BJ (cell line): ENCODE results near the gene DEPDC1B. TPM values are rescaled to one million over a fixed set of nuclear protein-coding genes. Genes with fewer than 3 reads are reported as not detected.
"Not testable (repeated sequence)": the region's sequence is repeated elsewhere in the genome, so short reads cannot be mapped to it uniquely, and the experiment has no call there.

Experiments used
- CTCF ChIA-PET: fragments of 350-600 bp; formaldehyde crosslinking; extraction: SDS; loops from one replicate; lab custom pipeline; 2021; ENCODE audit warnings: antibody characterized with exemption, inconsistent platforms; lab: Yijun Ruan, JAX
- POLR2A ChIA-PET: fragments of 300-600 bp; sonication (Branson Sonifier 250); formaldehyde crosslinking; extraction: SDS; loops from one replicate; lab custom pipeline; 2021; ENCODE audit warnings: antibody characterized with exemption; lab: Charles Lee
- DNase-seq: peaks from one replicate; pipeline ENCODE4 v3.0.0-alpha.2; 2011; ENCODE audit warnings: low read depth
- H3K27me3 ChIP-seq: 2 replicates; pipeline ENCODE4 v1.6.0; 2011; ENCODE audit warnings: low read length; ENCODE audit not compliant: control insufficient read depth, insufficient read depth
- H3K36me3 ChIP-seq: 2 replicates; pipeline ENCODE4 v1.5.1; 2011; ENCODE audit warnings: low read length; ENCODE audit not compliant: control insufficient read depth, insufficient read depth
- H3K4me3 ChIP-seq: 2 replicates; pipeline ENCODE4 v1.5.1; 2011; ENCODE audit warnings: low read depth, mild to moderate bottlenecking, control low read depth, low read length
- polyA plus RNA-seq: library from polyadenylated mRNA; depleted of rRNA; stranded (reverse); fragments of >200 nt; gene quantifications from 2 replicates; pipeline ENCODE4 v1.2.3, GENCODE V29; 2011
- TF ChIP-seq, protein P1 (sequence below): IDR thresholded peaks from 2 replicates; pipeline ENCODE4 v1.5.1; 2011; ENCODE audit warnings: low read depth, mild to moderate bottlenecking, control low read depth, inconsistent platforms, low read length, moderate library complexity; ENCODE audit not compliant: insufficient read depth

The DEPDC1B gene
- polyA plus RNA-seq, 1 experiment: 6.5 TPM

DNA sequence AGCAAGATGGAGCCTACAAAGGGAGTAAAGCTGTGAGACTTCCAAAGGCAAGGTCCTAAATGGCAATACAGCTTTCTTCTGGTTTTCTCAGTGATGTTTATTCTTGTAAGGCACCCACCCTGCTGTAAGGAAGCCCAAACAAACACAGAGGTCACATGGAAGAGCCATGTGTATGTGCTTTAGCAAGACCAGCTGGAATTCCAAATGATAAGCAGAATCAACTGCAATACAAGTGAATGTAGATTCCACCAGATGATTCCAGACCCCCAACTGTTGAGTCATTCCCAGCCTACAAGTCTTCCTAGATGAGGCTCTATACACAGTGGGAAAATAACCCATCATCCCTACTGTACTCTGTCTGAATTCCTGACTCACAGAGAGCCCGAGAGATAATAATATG, 122.8 kb downstream of the DEPDC1B start:
- DNase-seq: no peak
- no peaks in the 10 kb centered on the region for H3K27me3 ChIP-seq
- no peaks in the 10 kb centered on the region for H3K36me3 ChIP-seq
- CTCF ChIA-PET: no interaction called here
- POLR2A ChIA-PET: no interaction called here
- H3K4me3 ChIP-seq: no peak overlapping the region
- TF ChIP-seq, protein P1, sequence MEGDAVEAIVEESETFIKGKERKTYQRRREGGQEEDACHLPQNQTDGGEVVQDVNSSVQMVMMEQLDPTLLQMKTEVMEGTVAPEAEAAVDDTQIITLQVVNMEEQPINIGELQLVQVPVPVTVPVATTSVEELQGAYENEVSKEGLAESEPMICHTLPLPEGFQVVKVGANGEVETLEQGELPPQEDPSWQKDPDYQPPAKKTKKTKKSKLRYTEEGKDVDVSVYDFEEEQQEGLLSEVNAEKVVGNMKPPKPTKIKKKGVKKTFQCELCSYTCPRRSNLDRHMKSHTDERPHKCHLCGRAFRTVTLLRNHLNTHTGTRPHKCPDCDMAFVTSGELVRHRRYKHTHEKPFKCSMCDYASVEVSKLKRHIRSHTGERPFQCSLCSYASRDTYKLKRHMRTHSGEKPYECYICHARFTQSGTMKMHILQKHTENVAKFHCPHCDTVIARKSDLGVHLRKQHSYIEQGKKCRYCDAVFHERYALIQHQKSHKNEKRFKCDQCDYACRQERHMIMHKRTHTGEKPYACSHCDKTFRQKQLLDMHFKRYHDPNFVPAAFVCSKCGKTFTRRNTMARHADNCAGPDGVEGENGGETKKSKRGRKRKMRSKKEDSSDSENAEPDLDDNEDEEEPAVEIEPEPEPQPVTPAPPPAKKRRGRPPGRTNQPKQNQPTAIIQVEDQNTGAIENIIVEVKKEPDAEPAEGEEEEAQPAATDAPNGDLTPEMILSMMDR: no peak

DNA sequence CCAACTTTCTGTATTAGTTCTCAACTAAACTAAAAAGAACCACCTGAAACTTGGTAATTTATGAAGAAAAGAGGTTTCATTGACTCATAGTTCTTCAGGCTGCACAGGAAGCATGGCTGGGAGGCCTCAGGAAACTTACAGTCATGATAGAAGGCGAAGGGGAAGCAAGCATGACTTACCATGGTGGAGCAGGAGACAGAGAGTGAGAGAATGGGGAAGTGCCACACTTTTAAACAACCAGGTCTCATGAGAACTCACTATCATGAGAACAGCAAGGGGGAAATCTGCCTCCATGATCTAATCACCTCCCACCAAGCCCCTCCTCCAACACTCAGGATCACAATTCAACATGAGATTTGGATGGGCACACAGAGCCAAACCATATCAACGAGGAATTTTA, 123.5 kb downstream of the DEPDC1B start:
- TF ChIP-seq, protein P1: no peak
- POLR2A ChIA-PET: no interaction called here
- CTCF ChIA-PET: no interaction called here
- Histone ChIP-seq H3K27me3 (no peaks in the 10 kb centered on the region), H3K36me3 (no peaks in the 10 kb centered on the region), H3K4me3 (no peak overlapping the region)
- DNase-seq: no peak

DNA sequence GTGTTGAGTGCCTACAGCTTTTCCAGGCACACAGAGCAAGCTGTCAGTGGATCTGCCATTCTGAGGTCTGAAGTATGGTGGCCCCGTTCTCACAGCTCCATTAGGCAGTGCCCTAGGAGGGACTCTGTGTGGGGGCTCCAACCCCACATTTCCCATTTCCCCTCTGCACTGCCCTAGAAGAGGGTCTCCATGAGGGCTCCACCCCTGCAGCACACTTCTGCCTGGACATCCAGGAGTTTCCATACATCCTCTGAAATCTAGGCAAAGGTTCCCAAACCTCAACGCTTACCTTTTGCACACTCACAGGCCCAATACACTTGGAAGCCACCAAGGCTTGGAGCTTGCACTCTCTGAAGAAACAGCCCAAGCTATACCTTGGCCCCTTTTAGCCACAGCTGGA, 131.3 kb downstream of the DEPDC1B start:
- Histone ChIP-seq H3K4me3 (no peak overlapping the region), H3K27me3 (no peaks in the 10 kb centered on the region), H3K36me3 (no peaks in the 10 kb centered on the region)
- TF ChIP-seq, protein P1: no peak
- POLR2A ChIA-PET: no interaction called here
- CTCF ChIA-PET: no interaction called here
- DNase-seq: no peak

DNA sequence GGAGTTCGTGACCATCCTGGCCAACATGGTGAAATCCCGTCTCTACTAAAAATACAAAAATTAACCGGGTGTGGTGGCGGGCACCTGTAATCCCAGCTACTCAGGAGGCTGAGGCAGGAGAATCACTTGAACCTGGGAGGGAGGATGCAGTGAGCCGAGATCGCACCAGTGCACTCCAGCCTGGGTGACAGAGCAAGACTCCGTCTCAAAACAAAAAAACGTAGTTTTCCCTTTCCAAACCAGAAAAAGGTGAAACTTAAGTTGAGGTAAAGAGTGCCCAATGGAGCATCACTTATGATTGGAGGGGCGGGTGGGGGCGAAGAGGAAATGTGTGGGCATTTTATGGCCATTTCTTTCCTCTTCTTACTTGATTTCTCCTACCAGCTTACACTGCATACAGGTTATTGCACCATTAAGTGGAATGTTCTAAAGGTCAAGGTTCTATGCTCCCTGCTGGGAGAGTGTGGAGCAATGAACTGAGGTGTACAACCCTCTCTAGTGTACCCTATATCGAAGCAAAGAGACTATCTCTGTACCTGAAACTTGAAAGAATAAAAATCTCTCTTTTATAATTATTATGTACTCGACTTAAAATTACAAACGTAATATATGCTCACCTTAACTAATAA, 136.2 kb downstream of the DEPDC1B start:
- ChIA-PET POLR2A (no interaction called here), CTCF (no interaction called here)
- TF ChIP-seq, protein P1: no peak
- H3K36me3 ChIP-seq: no peaks in the 10 kb centered on the region
- no peak overlapping the region for H3K4me3 ChIP-seq
- H3K27me3 ChIP-seq: no peaks in the 10 kb centered on the region
- no peak for DNase-seq

DNA sequence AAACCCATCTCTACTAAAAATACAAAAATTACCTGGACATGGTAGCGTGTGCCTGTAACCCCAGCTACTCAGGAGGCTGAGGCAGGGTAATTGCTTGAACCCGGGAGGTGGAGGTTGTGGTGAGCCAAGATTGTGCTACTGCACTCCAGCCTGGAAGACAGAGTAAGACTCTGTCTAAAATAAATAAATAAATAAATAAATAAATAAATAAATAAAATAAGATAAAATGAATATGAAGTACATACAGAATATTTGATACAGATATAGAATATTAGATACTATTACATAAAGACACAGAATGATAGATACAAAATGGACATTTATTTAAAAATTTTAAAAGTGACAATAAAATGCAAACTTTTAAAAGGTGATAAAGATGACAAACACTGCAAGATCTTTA, 146.7 kb downstream of the DEPDC1B start:
- H3K4me3 ChIP-seq, H3K27me3 ChIP-seq, CTCF ChIA-PET, POLR2A ChIA-PET, H3K36me3 ChIP-seq, DNase-seq: not testable (repeated sequence)

DNA sequence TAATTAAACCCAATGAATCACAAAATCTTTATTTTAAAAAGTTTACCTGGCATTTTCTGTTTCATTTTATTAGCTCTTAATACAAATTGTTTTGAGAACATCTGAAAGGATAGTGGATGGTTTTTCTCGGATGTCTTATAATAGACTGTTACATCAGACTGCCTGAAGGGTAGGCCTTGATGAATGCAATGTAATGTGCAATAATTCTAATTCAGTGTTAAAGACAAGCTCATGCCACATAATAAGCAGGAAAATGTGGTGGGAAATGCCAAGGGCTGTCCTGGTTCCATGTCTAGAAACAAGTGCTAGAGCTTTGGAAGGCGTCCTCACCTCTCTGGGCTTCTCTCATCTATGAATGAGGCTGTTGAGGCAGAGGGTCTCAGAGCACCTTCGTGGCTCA, 148.1 kb downstream of the DEPDC1B start:
- CTCF ChIA-PET: no interaction called here

More for the DNA sequence above, 148.1 kb downstream of the DEPDC1B start:
- TF ChIP-seq, protein P1: no peak
- Histone ChIP-seq H3K27me3 (no peaks in the 10 kb centered on the region), H3K4me3 (no peak overlapping the region), H3K36me3 (no peaks in the 10 kb centered on the region)
- DNase-seq: no peak
- POLR2A ChIA-PET: no interaction called here
